ENCODE data around the gene TGM3.
"Not testable (repeated sequence)": the region's sequence is repeated elsewhere in the genome, so short reads cannot be mapped to it uniquely, and the experiment has no call there.

Gene TGM3, protein sequence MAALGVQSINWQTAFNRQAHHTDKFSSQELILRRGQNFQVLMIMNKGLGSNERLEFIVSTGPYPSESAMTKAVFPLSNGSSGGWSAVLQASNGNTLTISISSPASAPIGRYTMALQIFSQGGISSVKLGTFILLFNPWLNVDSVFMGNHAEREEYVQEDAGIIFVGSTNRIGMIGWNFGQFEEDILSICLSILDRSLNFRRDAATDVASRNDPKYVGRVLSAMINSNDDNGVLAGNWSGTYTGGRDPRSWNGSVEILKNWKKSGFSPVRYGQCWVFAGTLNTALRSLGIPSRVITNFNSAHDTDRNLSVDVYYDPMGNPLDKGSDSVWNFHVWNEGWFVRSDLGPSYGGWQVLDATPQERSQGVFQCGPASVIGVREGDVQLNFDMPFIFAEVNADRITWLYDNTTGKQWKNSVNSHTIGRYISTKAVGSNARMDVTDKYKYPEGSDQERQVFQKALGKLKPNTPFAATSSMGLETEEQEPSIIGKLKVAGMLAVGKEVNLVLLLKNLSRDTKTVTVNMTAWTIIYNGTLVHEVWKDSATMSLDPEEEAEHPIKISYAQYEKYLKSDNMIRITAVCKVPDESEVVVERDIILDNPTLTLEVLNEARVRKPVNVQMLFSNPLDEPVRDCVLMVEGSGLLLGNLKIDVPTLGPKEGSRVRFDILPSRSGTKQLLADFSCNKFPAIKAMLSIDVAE

DNA sequence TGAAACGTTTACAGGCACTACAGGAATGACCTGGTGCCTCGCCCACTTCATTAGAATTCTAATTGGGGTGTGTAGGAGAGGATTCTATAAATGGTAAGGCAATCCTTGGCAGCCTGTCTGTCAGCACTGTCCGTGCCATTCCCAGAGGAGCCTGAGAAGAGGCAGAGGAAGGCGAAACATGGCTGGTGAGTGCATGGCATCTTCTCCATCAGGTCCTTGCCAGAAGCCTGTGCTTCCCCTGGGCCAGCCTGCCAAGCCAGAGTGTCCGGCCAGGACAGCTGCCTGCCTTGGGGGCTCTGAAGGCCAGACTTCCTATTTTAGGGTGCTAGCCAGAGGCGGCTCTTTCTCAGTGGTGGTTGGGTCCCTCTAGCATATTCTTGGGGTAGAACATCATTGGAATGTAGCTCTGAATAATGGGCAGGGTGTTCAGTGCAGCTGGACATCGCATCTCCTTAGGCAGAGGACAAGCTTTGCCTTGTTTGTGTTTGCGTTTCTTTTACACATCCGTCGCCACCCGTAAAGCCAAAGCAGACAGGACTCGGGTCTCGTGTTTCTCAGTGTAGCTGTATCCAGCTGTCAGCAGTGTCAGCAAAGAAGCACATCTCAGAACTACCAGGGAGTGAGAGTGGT lies at the start of gene TGM3:
TSS of gene TGM3 (plus strand) at position 116 of the 630 bp plus-strand sequence. CDS start at position 179, 63 bp downstream.
- DNase-seq: no peak

DNA sequence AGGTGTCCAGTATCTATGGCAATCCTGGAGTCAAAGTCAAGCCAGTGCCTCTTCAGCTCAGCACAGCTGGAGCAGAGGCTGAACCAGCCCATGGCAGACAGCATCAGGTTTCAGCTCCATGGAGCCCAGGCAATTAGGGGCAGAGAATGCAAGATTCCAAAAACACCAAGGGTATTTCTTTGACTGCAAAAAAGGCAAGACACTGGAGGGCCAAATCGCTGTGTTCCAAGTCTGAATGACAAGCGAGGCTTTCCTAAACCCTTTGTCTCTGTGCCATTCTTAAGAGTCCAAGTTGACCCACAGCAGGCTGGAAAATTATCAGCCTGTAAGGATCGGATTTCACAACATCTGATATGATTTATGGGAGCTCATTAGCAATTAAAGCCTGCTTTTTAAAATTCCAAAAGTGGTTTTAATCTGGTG lies 49.7 kb upstream of the TGM3 start:
- DNase-seq: no peak

DNA sequence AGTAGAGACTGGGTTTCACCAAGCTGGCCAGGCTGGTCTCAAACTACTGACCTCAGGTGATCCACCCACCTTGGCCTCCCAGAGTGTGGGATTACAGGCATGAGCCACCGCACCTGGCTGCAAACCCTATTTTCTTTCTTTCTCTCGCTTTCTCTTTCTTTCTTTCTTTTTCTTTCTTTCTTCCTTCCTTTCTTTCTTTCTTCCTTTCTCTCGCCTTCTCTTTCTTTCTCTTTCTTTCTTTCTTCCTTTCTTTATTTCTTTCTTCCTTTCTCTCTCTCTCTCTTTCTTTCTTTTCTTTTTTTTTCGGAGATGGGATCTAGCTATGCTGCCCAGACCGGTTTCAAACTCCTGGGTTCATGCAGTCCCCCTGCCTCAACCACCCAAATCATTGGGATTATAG lies 47.0 kb upstream of the TGM3 start:
- DNase-seq: no peak

DNA sequence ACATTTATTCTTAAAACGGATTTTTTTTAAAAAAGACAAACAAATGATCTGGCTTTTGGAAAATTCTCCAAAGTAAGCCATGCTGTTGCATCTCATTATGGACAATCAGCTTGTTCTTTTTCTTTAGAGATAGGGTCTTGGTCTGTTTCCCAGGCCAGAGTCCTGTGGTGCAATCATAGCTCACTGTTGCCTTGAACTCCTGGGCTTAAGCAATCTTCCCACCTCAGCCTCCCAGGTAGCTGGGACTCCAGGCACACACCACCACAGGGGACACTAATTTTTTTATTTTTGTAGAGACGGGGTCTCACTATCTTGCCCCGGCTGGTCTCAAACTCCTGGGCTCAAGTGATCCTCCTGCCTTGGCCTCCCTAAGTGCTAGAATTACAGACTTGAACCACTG lies 45.9 kb upstream of the TGM3 start:
- DNase-seq: no peak

DNA sequence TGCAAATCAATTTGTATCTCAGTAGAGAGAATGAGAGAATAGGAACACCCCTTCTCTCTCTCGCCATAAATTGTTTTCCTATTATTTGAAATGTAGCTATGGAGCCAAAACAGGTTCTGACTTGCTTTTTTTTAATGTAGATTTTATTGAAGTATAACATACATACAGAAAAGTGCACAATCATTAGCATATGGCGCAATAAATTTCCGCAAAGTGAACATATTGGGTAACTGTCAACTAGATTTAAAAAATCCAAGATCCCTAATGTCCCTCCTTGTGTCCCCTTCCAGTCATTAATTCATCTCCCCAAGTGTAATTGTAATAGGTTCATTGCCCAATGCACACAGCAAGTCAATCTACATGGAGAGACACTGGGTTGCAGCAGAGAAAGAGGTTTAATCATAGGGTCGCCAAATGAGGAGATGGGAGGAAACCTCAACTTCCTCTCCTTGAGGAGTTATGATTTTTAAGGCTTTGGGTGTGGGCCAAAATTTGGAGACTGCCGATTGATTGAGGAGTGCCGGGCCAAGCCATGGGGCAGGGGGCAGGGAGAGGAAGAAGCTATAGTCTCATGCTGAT lies 43.3 kb upstream of the TGM3 start:
- no peak for DNase-seq

DNA sequence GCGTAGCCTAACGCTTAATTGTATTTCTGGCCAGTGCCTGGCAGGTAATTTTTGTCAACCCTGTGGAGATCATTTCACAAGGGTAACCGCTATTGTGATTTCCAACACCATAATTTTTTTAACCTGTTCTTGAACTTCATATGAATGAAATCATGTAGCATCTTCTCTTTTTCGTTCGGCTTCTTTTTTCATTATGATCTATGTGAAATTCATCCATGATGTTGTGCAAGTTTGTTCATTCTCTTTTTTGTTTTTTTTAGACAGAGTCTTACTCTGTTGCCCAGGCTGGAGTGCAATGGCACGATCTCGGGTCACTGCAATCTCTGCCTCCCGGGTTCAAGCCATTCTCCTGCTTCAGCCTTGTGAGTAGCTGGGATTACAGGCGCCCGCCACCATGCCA lies 42.5 kb upstream of the TGM3 start:
- DNase-seq: no peak

DNA sequence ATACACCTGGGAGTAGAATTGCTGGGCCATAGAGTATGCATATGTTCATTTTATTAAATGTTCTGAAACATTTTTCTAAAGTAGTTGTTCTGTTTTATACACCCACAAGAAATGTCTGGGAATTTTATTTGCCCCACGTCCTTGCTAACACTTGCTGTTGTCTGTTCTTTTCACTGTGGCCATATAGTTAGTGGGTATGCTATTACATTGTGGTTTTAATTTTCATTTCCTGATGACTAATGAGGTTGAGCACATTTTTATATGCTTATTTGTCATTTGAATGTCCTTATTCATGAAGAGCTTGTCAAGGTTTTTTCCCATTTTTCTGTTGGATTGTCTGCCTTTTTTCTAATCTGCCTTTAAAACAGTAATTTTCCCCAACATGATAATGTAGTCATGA lies 41.5 kb upstream of the TGM3 start:
- no peak for DNase-seq

DNA sequence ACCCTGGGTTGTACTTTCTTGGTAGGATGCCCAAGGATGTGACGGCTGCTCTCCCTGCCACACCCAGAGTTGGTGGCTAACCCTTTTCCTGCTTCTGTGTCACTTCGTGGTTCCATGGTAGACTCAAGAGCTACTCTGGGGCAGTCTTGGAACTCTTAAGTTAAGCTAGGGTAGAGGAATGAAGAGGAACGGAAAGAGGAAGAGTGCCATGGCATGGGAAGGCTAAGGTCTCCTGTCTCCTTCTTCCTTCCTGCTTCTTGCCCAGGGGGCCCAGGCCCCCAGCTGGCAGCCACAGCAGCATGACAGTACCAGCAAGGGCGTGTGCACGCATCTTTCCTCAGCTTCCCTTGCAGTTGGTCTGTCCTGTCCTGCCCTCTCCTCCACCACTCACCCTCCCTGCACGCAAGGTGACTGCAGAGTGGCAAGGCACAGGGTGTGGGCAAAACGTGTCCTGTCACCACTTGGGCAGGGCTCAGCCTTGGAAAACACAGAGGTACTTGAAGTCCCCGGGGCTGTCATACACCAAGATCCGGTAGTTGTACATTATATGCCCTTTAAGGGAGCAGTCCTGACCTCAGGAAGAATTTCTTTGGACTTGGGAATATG lies 39.8 kb upstream of the TGM3 start:
- DNase-seq: no peak

DNA sequence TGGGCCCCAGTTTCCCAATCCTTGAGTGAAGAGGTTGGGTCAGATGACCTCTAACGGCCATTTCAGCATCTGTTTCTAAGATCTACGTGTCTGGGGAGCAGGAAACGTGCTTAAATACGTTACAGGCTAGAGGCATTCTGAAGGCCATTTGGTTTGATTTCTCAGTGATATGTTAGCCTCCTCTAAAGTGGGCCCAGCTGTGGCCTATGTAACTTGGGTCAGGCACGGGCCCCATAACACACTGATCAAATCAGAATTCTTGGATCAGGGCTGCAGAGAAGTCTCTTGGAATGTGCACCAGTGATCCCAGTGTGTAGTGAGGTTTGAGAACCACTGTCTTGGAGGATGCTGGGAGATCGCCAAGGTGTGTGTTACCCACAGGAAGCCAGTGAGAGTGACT lies 36.1 kb upstream of the TGM3 start:
- DNase-seq: no peak

DNA sequence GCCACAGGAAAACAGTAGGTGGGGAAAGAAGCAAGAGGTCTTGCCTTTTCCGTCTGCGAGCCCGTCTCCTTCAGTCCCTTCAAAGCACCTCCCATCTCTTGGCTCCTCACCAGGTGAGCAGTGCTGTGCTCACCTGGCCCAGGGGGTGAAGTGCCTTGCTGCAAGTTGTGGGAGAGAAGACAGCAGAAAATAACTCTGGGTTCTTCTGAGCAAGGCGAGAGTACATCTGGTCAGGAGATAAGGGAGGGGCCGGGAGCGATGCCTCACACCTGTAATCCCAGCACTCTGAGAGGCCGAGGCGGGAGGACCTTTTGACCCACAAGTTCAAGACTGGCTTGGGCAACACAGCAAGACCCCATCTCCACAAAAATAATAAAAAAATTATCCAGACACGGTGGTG lies 35.6 kb upstream of the TGM3 start:
- DNase-seq: no peak

DNA sequence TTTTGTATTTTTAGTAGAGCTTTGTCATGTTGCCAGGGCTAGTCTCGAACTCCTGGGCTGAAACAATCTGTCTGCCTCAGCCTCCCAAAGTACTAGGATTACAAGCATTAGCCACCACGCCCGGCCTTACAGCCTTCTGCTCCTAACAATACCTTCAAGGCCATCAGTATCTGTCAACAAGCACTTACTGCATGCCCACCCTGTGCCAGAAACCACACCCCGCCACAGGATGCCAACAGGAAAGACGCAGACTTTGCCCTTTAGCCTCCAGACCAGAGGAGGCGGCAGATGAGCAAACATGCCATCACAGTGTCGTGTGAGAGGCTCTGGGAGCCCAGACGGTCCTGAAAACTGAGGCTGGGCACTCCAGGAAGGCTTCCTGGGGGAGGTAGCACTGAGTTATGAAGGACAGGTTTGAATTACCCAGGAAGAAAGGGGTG lies 34.7 kb upstream of the TGM3 start:
- DNase-seq: no peak

DNA sequence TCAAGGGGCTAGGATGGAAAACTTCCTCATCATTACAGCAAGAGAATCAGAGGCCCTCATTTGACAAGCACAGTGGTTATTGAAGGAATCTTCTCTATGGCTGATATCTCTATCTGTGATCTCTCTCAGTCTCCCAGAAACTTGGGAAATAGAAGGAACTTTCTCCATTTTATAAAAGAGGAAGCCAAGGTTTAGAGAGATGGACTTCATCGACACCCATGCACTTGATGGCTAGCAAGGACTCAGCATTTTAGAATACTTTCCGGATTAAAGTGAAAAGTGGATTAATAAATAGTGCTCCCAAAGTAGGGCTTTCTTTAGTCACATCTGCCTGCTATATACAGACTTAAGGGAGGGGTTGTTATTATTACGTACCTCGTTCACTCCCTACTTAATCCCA lies 34.2 kb upstream of the TGM3 start:
- DNase-seq: no peak

DNA sequence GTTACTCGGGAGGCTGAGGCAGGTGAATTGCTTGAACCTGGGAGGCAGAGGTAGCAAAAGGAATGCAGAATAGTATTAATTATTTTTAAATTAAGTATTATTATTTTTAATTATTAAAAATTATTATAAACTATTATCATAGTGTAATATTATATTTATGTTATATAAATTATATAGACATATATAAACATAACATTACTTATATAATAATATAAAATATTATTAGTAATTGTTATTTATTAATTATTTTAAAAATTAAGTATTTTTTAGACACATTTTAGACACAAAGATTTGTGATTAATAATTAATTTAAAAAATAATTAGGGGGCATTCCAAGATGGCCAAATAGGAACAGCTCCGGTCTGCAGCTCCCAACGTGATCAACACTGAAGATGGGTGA lies 31.7 kb upstream of the TGM3 start:
- no peak for DNase-seq

DNA sequence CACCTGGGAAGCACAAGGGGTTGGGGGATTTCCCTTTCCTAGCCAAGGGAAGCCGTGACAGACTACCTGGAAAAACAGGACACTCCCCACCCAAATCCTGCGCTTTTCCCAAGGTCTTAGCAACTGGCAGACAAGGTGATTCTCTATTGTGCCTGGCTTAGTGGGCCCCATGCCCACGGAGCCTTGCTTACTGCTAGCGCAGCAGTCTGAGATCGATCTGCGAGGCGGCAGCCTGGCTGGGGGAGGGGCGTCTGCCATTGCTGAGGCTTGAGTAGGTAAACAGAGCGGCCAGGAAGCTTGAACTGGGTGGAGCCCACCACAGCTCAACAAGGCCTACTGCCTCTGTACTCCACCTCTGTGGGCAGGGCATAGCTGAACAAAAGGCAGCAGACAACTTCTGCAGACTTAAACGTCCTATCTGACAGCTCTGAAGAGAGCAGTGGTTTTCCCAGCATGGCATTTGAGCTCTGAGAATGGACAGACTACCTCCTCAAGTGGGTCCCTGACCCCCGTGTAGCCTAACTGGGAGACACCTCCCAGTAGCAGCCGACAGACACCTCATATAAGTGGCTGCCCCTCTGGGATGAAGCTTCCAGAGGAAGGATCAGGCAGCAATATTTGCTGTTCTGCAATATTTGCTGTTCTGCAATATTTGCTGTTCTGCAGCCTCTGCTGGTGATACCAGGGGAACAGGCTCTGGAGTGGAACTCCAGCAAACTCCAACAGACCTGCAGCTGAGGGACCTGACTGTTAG lies 31.0 kb upstream of the TGM3 start:
- DNase-seq: not testable (repeated sequence)

DNA sequence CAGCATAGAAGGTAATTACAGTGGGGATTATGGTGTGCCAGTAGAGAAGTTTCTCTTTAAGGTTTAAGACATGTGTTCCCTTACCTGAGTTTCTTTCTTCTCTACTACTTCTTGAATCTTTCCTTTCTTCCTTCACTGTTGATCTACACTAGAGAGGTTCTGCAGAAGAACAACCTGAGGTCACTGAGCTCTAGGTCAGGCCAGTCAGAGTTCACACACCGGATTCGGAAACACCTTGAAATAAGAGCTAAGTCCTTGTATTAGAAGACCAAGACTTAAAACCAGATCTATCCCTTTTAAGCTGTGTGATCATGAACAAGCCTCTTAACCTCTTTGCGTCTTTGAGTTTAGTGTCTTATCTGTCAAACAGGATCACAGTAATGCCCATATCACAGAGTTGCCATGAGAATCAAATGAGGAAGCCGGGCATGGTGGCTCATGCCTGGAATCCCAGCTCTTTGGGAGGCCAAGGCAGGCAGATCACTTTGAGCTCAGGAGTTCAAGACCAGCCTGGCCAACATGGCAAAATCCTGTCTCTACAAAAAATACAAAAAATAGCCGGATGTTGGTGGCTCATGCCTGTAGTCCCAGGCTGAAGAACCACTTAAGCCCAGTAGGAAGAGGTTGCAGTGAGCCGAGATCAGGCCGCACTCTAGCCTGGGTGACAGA lies 22.0 kb upstream of the TGM3 start:
- DNase-seq: no peak

DNA sequence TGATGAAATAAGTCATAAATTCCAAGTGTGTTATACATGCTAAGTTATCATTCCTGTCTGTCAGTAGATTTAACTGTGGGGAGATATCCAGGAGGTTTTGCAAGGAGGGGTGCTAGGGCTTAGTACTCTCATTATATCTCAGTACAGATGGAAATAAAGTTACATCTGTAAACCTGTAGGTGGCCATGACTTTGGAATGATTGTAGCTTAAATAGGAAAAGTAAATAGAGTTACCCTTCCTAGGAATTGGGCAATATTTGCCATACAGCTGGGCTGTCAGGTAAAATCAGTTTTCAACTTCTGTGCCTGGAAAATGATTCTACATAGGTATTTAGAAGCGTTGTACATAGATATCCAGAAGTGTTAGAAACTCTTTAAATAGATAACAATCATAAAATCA lies 19.8 kb upstream of the TGM3 start:
- no peak for DNase-seq

DNA sequence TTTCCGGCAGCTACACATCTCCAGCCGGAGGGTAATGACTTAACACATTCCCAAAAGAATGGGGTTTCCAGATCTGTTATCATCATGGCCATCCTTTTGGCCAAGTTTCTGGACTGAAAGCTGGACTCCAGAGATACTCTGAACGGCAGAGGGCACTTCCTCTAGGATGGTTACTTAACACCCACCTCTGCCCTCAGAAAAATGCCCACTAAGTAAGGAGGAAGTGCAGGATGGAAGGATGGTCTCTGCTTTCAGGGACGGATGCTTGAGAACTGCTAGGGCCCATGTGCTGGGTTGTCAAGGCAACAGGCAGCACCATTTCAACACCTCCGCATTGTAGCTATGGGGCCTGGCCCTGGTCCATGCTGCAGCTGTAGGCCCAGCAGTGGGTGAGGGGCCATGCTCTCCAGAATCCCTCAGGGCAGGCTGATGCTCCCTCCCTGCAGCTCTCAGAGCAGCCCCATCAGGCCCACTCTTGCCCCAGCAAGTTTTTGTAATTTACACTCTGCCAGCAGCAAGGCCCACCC lies 16.5 kb upstream of the TGM3 start:
- DNase-seq: no peak

DNA sequence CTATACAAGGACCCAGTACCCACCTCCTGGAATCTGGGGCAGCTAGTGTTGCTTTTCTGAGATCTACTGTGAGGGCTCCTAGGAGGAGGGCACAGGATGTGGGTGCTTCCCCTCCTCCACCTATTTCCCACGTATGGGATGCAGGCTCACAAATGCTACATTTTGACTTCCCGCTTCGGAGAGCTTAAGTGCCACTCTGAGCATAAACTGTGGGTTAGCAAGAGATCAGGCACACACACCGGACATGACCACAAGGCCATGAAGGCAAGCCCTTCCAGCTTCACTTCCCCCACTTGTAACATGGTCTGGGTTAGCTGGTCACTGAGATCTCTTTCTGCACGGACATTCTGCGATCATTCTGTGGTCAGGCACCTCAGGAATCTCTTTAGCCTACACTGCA lies 15.7 kb upstream of the TGM3 start:
- DNase-seq: no peak

DNA sequence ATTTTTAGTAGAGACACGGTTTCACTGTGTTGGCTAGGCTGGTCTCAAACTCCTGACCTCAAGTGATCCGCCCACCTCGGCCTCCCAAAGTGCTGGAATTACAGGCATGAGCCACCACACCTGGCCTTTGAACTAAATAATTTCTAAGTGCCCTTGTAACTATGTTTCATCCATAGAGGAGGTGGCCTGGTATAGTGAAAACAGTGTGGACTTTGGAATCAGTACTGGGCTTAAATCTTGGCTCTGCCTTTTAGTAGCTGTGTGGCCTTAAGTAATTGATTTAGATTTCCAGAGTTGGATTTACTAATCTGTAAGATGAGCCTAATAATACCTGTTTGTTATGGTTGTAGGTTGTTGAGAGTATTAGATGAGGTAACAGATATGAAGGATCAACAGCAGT lies 14.2 kb upstream of the TGM3 start:
- DNase-seq: no peak

DNA sequence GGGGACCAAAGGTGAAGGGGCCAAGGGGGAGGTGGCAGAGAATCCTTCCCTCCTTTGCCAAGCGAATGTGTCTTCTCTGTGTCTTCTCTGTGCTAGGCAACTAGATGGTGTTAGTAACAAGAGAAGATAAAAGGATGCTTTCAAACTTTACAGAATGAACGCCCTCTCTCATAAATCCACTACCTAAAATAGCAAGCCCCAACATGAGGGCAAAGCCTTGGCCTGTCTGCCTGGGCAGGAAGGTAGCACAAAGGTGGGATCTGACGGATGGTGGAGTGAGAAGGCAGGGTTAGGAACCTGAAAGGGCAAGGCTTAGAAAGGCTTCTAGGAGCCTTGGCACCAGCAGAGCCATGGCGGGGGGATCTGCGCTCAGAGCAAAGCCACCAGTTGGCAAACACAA lies 13.6 kb upstream of the TGM3 start:
- DNase-seq: no peak

DNA sequence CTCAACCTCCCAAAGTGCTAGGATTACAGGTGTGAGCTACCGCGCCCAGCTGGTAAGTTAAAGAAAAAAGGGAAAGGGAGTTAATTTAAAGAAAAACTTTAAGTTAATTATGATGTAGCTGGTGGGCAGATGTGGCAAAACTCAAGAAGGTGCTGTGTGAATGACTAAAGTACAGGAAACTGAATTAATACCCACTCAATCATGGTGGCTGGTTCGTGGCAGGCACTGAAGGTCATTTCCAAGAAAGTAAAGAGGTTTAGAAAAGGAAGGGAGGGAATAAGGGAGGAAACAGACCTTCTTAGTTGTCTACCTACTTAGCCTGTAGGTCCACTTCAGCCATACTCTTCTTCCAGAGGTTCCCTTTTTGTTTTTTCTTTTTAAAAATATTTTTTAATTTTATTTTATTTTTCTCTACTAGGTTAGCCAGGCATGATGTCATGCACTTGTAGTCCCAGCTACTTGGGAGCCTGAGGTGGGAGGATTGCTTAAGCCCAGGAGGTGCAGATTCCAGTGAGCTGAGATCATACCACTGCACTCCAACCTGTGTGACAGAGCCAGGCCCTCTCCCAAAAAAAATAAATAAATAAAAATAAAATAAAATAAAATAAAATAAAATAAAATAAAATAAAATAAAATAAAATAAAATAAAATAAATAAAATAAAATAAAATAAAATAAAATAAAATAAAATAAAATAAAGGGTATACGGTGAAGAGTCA lies 11.9 kb upstream of the TGM3 start:
- DNase-seq: no peak

Data from NCI-H1436 (cell line).